Bronchial epithelial cell (primary cell): ENCODE results near the gene SLC22A7. TPM values are rescaled to one million over a fixed set of nuclear protein-coding genes. Genes with fewer than 3 reads are reported as not detected.

Experiments
- DNase-seq: peaks from one replicate; pipeline ENCODE4 v3.0.0-alpha.2; 2010; ENCODE audit warnings: low read depth
- FAIRE-seq: peaks from 2 replicates; lab custom pipeline; 2011; peaks lifted over from hg19 to GRCh38; lab: Jason Lieb, UNC
- H3K27me3 ChIP-seq: 2 replicates; pipeline ENCODE4 v1.5.1; 2011; ENCODE audit warnings: low read length; ENCODE audit not compliant: control insufficient read depth, insufficient read depth
- H3K36me3 ChIP-seq: 2 replicates; pipeline ENCODE4 v1.5.1; 2011; ENCODE audit warnings: low read length; ENCODE audit not compliant: control insufficient read depth, insufficient read depth
- H3K4me3 ChIP-seq: 2 replicates; pipeline ENCODE4 v1.5.1; 2011; ENCODE audit warnings: mild to moderate bottlenecking, low read depth, low read length, control low read depth
- total RNA-seq: library from RNA; depleted of rRNA; stranded (reverse); fragments of >200 nt; gene quantifications from 2 replicates; pipeline ENCODE4 v1.2.1, GENCODE V29; 2014
- TF ChIP-seq, protein P1 (sequence below): IDR thresholded peaks from 2 replicates; pipeline ENCODE4 v1.5.1; 2011; ENCODE audit warnings: mild to moderate bottlenecking, moderate library complexity, low read length, control low read depth, inconsistent platforms; ENCODE audit not compliant: insufficient read depth, severe bottlenecking

The SLC22A7 gene
- total RNA-seq, 1 donor from 2014 or later: not detected

DNA sequence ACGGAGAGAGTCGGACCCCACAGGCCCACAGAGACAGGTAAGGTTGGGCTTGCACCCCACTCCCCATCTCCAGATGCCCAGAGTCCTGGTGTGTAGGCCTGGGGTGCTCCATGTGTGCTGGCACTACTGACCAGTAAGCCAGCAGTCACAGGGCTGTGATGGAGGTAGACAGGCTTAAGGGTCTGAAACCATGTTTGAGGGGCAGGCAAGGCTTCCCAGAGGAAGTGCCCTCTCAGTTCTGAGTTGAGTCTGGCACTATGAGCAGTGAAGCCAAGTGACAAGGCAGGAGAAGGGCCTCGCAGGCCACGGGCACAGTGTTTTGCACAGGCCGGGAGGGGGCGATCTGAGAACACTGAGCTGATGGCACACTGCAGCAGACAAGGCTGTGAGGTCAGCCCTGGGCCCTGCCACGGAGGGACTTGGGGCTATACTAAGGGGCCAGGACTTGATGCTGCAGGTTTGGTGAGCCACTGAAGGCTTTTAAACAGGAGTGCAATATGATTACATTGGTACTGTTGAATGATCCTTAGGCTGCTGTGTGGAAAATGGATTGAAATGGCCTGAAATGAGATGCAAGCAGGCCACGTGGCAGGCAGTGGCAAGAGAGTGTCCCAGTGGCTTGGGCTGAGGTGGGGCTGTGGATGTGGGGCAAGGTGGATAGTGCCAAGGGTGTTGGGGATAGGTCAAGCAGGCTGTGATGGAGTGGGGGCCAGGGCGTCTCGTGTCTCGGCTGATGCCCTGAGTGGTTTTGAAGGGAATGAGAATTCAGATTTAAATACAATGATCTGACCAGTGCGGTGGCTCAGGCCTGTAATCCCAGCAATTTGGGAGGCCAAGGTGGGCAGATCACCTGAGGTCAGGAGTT, 34.5 kb upstream of the SLC22A7 start:
- Histone ChIP-seq H3K4me3 (no peak overlapping the region), H3K27me3 (peaks cover 6% of the 10 kb centered on the region), H3K36me3 (no peaks in the 10 kb centered on the region)
- peak; percentile 49 for DNase-seq
- TF ChIP-seq, protein P1, sequence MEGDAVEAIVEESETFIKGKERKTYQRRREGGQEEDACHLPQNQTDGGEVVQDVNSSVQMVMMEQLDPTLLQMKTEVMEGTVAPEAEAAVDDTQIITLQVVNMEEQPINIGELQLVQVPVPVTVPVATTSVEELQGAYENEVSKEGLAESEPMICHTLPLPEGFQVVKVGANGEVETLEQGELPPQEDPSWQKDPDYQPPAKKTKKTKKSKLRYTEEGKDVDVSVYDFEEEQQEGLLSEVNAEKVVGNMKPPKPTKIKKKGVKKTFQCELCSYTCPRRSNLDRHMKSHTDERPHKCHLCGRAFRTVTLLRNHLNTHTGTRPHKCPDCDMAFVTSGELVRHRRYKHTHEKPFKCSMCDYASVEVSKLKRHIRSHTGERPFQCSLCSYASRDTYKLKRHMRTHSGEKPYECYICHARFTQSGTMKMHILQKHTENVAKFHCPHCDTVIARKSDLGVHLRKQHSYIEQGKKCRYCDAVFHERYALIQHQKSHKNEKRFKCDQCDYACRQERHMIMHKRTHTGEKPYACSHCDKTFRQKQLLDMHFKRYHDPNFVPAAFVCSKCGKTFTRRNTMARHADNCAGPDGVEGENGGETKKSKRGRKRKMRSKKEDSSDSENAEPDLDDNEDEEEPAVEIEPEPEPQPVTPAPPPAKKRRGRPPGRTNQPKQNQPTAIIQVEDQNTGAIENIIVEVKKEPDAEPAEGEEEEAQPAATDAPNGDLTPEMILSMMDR: peak; percentile 93
- FAIRE-seq: no peak

DNA sequence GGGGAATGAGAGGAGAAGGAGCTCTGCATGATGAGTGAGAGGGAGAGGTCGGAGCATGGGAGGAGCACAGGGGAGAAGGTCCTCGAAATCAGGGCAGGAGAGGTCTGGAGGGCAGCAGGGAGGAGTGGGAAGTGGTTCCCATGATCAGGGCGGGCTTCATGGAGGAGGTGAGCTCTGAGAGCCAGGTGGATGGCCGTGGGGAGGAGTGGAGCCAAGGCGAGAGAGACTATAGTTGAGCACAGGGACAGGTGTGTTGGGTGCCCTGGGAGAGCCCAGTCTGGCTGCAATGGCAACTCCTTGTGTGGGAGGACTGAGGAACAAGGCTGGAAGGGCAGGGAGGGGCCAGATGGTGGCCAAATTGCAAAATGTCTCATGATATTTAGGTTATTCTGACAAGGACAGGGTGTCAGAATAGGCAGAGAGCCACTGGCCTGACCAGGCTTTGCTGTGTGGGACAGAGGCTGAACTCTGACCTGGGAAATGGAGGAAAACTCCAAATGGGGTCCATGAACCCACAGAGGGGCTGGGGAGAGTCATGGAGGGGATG, 33.4 kb upstream of the SLC22A7 start:
- no peak for FAIRE-seq

DNA sequence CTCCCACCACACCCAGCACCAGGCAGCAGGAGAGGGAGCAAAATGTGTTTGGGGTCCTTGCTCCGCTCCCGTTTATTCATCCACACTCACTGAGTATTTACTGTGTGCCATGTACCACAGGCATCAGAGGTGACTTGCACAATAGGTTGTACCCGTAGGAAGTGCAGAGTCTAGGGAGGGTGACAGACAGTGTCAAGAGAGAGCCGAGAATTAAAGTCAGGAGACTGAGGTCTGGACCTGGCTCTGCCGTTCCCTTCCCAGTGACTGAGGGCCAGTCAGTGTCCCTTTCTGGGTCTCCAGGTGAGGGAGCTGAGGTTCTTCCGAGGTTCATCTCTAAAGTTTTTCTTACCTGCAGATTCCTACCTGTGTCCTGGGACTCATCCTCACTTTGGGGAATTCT, 32.5 kb upstream of the SLC22A7 start:
- TF ChIP-seq, protein P1: no peak
- no peaks in the 10 kb centered on the region for H3K36me3 ChIP-seq
- FAIRE-seq (no peak), DNase-seq (no peak)
- no peak overlapping the region for H3K4me3 ChIP-seq
- H3K27me3 ChIP-seq: peaks cover 10% of the 10 kb centered on the region

More for the DNA sequence above, 33.4 kb upstream of the SLC22A7 start:
- H3K4me3 ChIP-seq: no peak overlapping the region
- H3K36me3 ChIP-seq: no peaks in the 10 kb centered on the region
- peaks cover 10% of the 10 kb centered on the region for H3K27me3 ChIP-seq
- no peak for DNase-seq
- TF ChIP-seq, protein P1: no peak

DNA sequence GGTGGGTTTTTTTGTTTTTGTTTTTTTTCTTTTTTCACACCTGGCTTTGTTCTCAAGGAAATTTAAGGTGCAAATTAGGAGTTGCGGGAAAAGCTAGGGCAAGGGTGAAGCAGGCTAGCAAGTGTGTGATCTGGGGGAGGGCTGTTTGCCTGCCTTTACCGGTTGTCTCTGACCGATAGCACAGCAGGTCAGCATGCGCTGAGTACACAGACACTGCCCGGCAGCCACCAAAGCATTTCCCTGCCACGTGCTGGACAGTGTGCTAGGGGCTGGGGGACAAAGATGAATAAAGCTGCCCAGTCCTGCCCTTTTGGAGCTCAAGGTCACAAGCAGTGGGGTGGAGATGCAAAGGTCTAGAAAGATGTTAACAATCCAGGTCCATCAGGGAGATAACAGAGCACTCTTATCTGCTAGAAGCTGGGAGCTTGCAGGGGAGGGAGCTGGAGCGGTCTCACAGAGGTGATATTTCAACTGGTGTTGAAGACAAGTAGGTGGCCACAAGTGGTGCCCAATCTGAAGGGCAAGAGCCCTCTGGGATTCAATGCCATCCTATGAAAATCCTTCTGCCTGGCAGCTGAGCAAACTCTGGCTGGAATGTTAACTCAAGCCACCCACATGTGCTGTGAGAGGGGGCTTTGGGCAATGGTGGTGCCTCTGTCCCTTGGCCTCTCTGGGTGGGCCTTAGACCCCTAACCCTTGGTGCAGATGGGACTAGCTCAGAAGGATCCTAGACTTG, 30.3 kb upstream of the SLC22A7 start:
- Histone ChIP-seq H3K36me3 (no peaks in the 10 kb centered on the region), H3K27me3 (peaks cover 10% of the 10 kb centered on the region), H3K4me3 (no peak overlapping the region)
- TF ChIP-seq, protein P1: no peak
- DNase-seq: no peak
- FAIRE-seq: no peak

DNA sequence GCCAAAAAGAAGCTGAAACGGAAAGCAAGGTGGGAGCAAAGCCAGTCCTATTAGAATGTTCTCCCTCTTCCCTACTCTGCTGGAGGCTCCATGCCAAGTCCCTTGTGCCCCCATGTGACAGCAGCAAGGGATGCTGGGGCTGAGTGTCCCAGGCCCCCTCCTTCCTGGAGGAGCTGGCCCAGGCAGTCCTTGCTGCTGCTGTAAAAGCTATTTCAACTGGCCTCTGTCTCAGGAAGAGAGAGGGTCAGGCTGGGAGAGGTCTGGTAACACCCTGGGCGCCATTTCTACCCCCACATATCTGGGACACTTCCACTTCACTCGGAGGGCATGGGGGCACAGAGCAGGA, 29.7 kb upstream of the SLC22A7 start:
- Histone ChIP-seq H3K27me3 (peaks cover 11% of the 10 kb centered on the region), H3K4me3 (no peak overlapping the region), H3K36me3 (no peaks in the 10 kb centered on the region)
- TF ChIP-seq, protein P1: no peak
- no peak for DNase-seq
- no peak for FAIRE-seq
